ENCODE results near the gene C10orf90.

DNA sequence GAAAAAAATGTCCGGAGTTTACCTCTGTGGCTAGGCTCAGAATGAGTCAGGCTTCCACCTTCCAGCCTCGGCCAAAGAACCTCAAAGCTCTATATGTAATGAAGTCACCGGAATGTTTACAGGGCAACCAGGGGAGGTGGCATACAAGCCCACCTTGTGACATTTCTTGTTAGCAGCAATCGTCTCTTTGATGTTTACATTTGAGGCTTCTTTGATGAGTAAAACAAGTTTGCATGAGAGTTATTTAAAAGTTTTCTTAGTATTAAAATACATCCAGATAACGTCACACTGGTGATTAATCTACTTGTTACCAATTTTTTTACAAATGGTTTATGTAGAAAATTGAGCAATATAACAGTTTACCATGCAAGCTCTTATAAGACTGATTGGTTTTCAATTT is 149.1 kb downstream of the C10orf90 start:
- TF ChIP-seq CTCF (IDR thresholded peaks at IDR 0.05), result no peak
- no peak for TF ChIP-seq EZH2 (IDR thresholded peaks at IDR 0.05)
- no peak for TF ChIP-seq EZH2phosphoT487 (IDR thresholded peaks at IDR 0.05)

All from neural progenitor cell (in vitro differentiated cells).